Heart right ventricle (tissue), 16 donors: ENCODE measurements around the gene OTOP3. TPM values are rescaled to one million over a fixed set of nuclear protein-coding genes. Genes with fewer than 3 reads are reported as not detected.

Source experiments
- ATAC-seq, 8 donors: fragments of 200-7000 bp; cut with Tn5 transposase; one replicate each; pipeline ENCODE4 v1.9.1; 2020; ENCODE audit warnings: mild to moderate bottlenecking in 8 of 8, moderate library complexity in 8 of 8, moderate number of reproducible peaks in 1 of 8
- DNase-seq, 2 donors: peaks; one replicate each; pipeline ENCODE4 v3.0.0-alpha.2; 2020
- H3K27ac ChIP-seq, 10 donors: fragments of 200-600 bp; sonication (generic) in 2 of 10; one replicate each; pipeline versions ENCODE4 v1.5.0 to v1.8.0; 2020 to 2022; ENCODE audit warnings: mild to moderate bottlenecking in 3 of 10
- H3K27me3 ChIP-seq, 7 donors: fragments of 200-600 bp; one replicate each; pipeline ENCODE4 v1.8.0; 2021 to 2022; ENCODE audit warnings: mild to moderate bottlenecking in 2 of 7
- H3K36me3 ChIP-seq, 9 donors: fragments of 200-600 bp; sonication (generic) in 1 of 9; one replicate each; pipeline versions ENCODE4 v1.5.0 to v1.8.0; 2020 to 2022; ENCODE audit warnings: mild to moderate bottlenecking in 2 of 9
- H3K4me1 ChIP-seq, 9 donors: fragments of 200-600 bp; sonication (generic) in 1 of 9; one replicate each; pipeline versions ENCODE4 v1.5.0 to v1.8.0; 2020 to 2022; ENCODE audit warnings: mild to moderate bottlenecking in 4 of 9
- H3K4me3 ChIP-seq, 10 donors: fragments of 200-600 bp; sonication (generic) in 2 of 10; one replicate each; pipeline versions ENCODE4 v1.5.0 to v1.8.0; 2020 to 2022; ENCODE audit warnings: mild to moderate bottlenecking in 7 of 10, moderate library complexity in 2 of 10
- H3K9me3 ChIP-seq, 11 donors: fragments of 200-600 bp in 10 of 11; sonication (generic) in 2 of 11; one replicate each; pipeline versions ENCODE4 v1.5.0 to v1.8.0; 2013 to 2022; ENCODE audit warnings: mild to moderate bottlenecking in 2 of 11, control low read depth in 1 of 11, moderate library complexity in 1 of 11
- CTCF ChIP-seq, 9 donors: fragments of 200-600 bp; sonication (generic) in 2 of 9; IDR thresholded peaks; one replicate each; pipeline versions ENCODE4 v1.5.0 to v1.8.0; 2021 to 2022; ENCODE audit warnings: antibody characterized with exemption in 9 of 9, mild to moderate bottlenecking in 5 of 9, moderate library complexity in 1 of 9
- WGBS, 2 donors: extraction: QIAGEN DNeasy Blood & Tissue Kit; methylation state at CpG; one replicate each; pipeline ENCODE4 v1.1.7; 2013; ENCODE audit warnings: inconsistent platforms in 1 of 2; 5-methylcytosine and 5-hydroxymethylcytosine counted together
- intact Hi-C, 10 donors: fragments of 100-400 bp; cut with DNase I; formaldehyde crosslinking; loops; one replicate each; pipeline versions ENCODE4 v1.11.1 to v1.14.2; 2022
- polyA plus RNA-seq, 2 donors: library from polyadenylated mRNA; stranded (reverse); fragments of 200-250 nt; gene quantifications; one replicate each; pipeline ENCODE4 v1.2.3, GENCODE V29; 2013
- total RNA-seq, 10 donors: library from RNA; stranded (reverse); fragmentation: NEBNext Ultra II Directional in 3 of 10; extraction: Animal tissue kit (Norgen Biotek cat#: 25700) in 3 of 10; gene quantifications; one replicate each; pipeline versions ENCODE4 v1.2.1 to v1.2.4, GENCODE V29; 2021 to 2023
- donor health status: Arrhythmogenic right ventricular cardiomyopathy.
- donor health status: ischemic (EF 13 %, LVEDD 7.1; RV severe dilation, severe dysfunction).
- donor health status: healthy with polysubstance abuse.
- donor health status: DM: no; HTN: yes; CAD: no.
- donor health status: DM: no; HTN: no; CAD: no.
- donor health status: ischemic (EF 25% LVEDD 6.9; RV normal size, moderate dysfunction).
- donor health status: ischemic (EF 25% LVEDD 5.7; RV mildly dilated, moderate dysfunction).
- donor health status: healthy.
- donor health status: DM: yes; HTN: yes; CAD: no.
- donor health status: Ischemic cardiomyopathy.
- donor health status: ischemic (EF 35%, LVEDD 5.7; RV mildly dilated, moderate dysfunction).
- donor health status: nonischemic (EF 11% LVEDD 7.7; RV severe dilation, severe dysfunction).
- donor health status: DM: yes; HTN: yes; CAD: no.
- donor health status: PGD.
- donor health status: ischemic (EF 29% LVEDD 5.4; RV normal size, mild dysfunction).
- donor health status: nonischemic (EF 23%, LVEDD 6.1; RV moderate dilation, normal function).

The OTOP3 gene
- total and polyA plus RNA-seq, 12 donors, result not detected

DNA sequence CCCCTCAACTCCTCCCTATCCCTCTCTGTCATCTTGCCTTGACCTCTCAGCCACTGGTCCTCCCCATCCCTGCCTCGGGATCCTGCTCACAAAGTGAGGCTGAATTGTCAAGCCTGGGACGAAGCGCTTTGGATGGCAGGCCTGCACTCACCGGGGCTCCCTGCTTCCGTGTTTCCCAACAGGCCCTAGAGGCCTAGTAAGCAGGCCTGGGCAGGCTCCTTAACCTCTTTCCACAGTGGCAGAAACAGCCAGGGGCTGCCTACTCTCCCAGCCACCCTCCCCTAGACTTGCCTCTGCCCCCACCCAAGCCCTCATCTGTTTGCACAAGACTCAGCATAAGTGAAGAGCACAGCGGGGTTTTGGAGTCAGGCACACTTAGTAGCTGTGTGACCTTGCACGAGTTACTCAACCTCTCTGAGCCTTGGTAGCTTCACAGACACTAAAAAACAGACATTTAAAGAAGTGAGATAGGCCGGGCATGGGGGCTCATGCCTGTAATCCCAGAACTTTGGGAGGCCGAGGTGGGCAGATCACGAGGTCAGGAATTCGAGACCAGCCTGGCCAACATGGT, 37.2 kb upstream of the OTOP3 start:
- Histone ChIP-seq H3K27me3 (peaks cover 0 to 45% (median 35%) of the 10 kb centered on the region in 7 donors), H3K36me3 (no peaks in the 10 kb centered on the region), H3K4me3 (no peak overlapping the region), H3K9me3 (no peaks in the 10 kb centered on the region), H3K4me1 (peaks cover 0 to 5% (median 3%) of the 10 kb centered on the region in 9 donors), H3K27ac (no peak overlapping the region)
- WGBS, 2 donors, result 78 to 87% methylated on average over 11 of the region's 11 CpGs
- intact Hi-C loops, result no loop called here
- no peak for ATAC-seq
- no peak for TF ChIP-seq CTCF (IDR thresholded peaks at IDR 0.05)
- DNase-seq, result no peak

- DNase-seq (no peak), ATAC-seq (no peak)
- Histone ChIP-seq H3K4me3 (no peak overlapping the region), H3K36me3 (no peaks in the 10 kb centered on the region), H3K4me1 (no peaks in the 10 kb centered on the region), H3K9me3 (no peaks in the 10 kb centered on the region), H3K27me3 (peaks cover 0 to 44% (median 32%) of the 10 kb centered on the region in 7 donors), H3K27ac (no peak overlapping the region)
- TF ChIP-seq CTCF (IDR thresholded peaks at IDR 0.05), result no peak
- 86 to 89% methylated on average over 8 of the region's 8 CpGs for WGBS, 2 donors
- intact Hi-C loops, result no loop called here
Measured at GRCh38 chr17:74900208-74900607, 35.5 kb upstream of the OTOP3 start.

DNA sequence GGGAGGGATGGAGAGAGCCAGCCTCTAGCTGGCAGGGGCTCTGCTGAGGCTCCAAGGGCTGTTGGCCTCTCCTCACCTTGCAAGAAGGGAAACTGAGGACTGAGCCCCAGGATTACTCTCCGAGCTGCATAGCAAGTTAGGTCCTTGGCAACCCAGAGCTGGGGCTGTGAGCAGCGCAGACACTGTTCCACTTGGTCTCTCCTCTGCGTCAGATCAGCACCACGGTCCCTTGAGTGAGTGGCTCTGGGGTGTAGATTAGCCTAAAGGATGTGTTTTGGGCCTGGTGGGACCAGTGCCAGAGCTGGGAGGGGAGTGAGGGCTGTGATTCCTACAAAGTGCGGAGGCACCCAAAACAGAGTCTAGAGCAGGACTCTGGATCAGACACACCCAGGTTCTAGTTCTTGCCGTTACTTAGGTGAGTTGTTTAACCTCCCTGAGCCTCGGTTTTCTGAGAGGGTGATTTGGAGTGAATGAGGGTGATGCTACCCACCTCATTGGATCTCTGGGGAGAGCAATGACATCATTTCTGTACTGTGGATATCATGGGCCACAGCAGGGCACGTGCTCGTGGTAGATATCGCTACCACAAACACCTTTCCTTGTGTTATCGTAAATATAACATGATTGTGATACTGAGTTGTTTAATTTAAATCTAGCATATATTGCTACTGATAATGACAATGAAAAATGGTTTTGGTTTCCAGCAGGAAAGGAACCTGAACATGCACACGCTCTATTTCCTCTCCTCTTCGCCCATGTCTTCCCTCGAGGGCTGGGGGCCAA, 34.2 kb upstream of the OTOP3 start:
- Histone ChIP-seq H3K27me3 (peaks cover 0 to 31% (median 19%) of the 10 kb centered on the region in 7 donors), H3K4me1 (no peaks in the 10 kb centered on the region), H3K36me3 (no peaks in the 10 kb centered on the region), H3K9me3 (no peaks in the 10 kb centered on the region), H3K27ac (no peak overlapping the region), H3K4me3 (no peak overlapping the region)
- DNase-seq, result no peak
- 69 to 73% methylated on average over 14 of the region's 14 CpGs for WGBS, 2 donors
- intact Hi-C loops, result no loop called here
- ATAC-seq, result peak in 1 of 8 donors; percentile 55
- TF ChIP-seq CTCF (IDR thresholded peaks at IDR 0.05), result no peak

DNA sequence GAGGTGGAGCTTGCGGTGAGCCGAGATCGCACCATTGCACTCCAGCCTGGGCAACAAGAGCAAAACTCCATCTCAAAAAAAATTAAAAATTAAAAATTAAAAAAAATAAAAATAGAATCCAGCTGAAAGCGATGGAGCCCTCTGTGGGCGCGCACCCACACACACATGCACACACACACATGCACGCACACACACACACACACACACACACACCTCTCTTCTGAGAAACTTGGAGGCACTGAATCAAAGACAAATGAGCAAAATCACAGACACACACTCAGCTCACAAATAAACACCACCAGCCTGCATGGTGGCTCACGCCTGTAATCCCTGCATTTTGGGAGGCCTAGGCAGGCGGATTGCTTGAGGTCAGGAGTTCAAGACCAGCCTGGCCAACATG, 32.7 kb upstream of the OTOP3 start:
- no peak for TF ChIP-seq CTCF (IDR thresholded peaks at IDR 0.05)
- Histone ChIP-seq H3K27ac (no peak overlapping the region), H3K4me1 (no peaks in the 10 kb centered on the region), H3K27me3 (peaks cover 0 to 29% (median 21%) of the 10 kb centered on the region in 7 donors), H3K4me3 (no peak overlapping the region), H3K36me3 (no peaks in the 10 kb centered on the region), H3K9me3 (no peaks in the 10 kb centered on the region)
- DNase-seq, result no peak
- intact Hi-C loops, result no loop called here
- no peak for ATAC-seq
- 88 to 90% methylated on average over 9 of the region's 9 CpGs for WGBS, 2 donors
